HepG2 (cell line): ENCODE data around the gene CRHR1. TPM values are rescaled to one million over a fixed set of nuclear protein-coding genes. Genes with fewer than 3 reads are reported as not detected.
A peak's percentile ranks its signal among the peaks of the same experiment; 100 is the strongest.

ENCODE experiments used
- ATF1 ChIP-seq: IDR thresholded peaks from 2 replicates; pipeline ENCODE4 v1.6.1; 2016; ENCODE audit warnings: mild to moderate bottlenecking, control low read depth
- CCDC6 ChIP-seq: sonication (generic); formaldehyde crosslinking; IDR thresholded peaks from 2 replicates; pipeline ENCODE4 v1.8.1; 2022; ENCODE audit warnings: mild to moderate bottlenecking, missing genetic modification reagents, moderate library complexity
- IRX3 ChIP-seq: sonication (generic); formaldehyde crosslinking; IDR thresholded peaks from 2 replicates; pipeline ENCODE4 v1.8.1; 2023; ENCODE audit warnings: mild to moderate bottlenecking, low read depth, missing genetic modification reagents, borderline replicate concordance
- MBNL3 ChIP-seq: fragments of 250-450 bp; sonication (Bioruptor Pico); conservative IDR thresholded peaks from 2 replicates; pipeline ENCODE4 v1.8.0; 2022; ENCODE audit warnings: mild to moderate bottlenecking, inconsistent platforms
- MED8 ChIP-seq: sonication (generic); formaldehyde crosslinking; IDR thresholded peaks from 2 replicates; pipeline ENCODE4 v1.8.1; 2023; ENCODE audit warnings: mild to moderate bottlenecking, missing genetic modification reagents; ENCODE audit not compliant: insufficient replicate concordance
- MTERF4 ChIP-seq: sonication (generic); formaldehyde crosslinking; IDR thresholded peaks from 2 replicates; pipeline ENCODE4 v1.8.0; 2023; ENCODE audit warnings: mild to moderate bottlenecking, missing genetic modification reagents
- MTF2 ChIP-seq: sonication (generic); formaldehyde crosslinking; IDR thresholded peaks from 2 replicates; pipeline ENCODE4 v1.5.0; 2020; ENCODE audit warnings: missing genetic modification reagents, borderline replicate concordance
- RARA ChIP-seq: IDR thresholded peaks from 2 replicates; pipeline ENCODE4 v1.6.1; 2016; ENCODE audit warnings: missing genetic modification reagents, missing compliant biosample characterization
- RBAK ChIP-seq: sonication (generic); formaldehyde crosslinking; IDR thresholded peaks from 2 replicates; pipeline ENCODE4 v1.5.1; 2020; ENCODE audit warnings: mild to moderate bottlenecking, missing genetic modification reagents
- SRSF9 ChIP-seq: fragments of 200-400 bp; formaldehyde crosslinking; IDR thresholded peaks from 2 replicates; pipeline ENCODE4 v1.6.1; 2018; ENCODE audit warnings: borderline replicate concordance, mild to moderate bottlenecking, low read depth, low read length; ENCODE audit not compliant: insufficient read depth, poor library complexity, severe bottlenecking
- STAG1 ChIP-seq: sonication (generic); formaldehyde crosslinking; IDR thresholded peaks from 2 replicates; pipeline ENCODE4 v1.4.0; 2020; ENCODE audit warnings: missing genetic modification reagents
- XBP1 ChIP-seq: sonication (generic); formaldehyde crosslinking; IDR thresholded peaks from 2 replicates; pipeline ENCODE4 v1.5.0; 2020; ENCODE audit warnings: missing genetic modification reagents
- ZBTB20 ChIP-seq: sonication (generic); formaldehyde crosslinking; IDR thresholded peaks from 2 replicates; pipeline ENCODE4 v1.8.1; 2023; ENCODE audit warnings: missing genetic modification reagents, low read depth, mild to moderate bottlenecking, borderline replicate concordance
- ZMAT3 ChIP-seq: sonication (generic); formaldehyde crosslinking; conservative IDR thresholded peaks from 2 replicates; pipeline ENCODE4 v1.7.0; 2021; ENCODE audit warnings: missing genetic modification reagents
- ZNF124 ChIP-seq: sonication (generic); formaldehyde crosslinking; IDR thresholded peaks from 2 replicates; pipeline ENCODE4 v1.4.0; 2020; ENCODE audit warnings: missing genetic modification reagents
- ZNF280D ChIP-seq: sonication (generic); formaldehyde crosslinking; IDR thresholded peaks from 2 replicates; pipeline ENCODE4 v1.5.1; 2020; ENCODE audit warnings: mild to moderate bottlenecking, missing genetic modification reagents
- ZNF3 ChIP-seq: IDR thresholded peaks from 2 replicates; pipeline ENCODE4 v1.7.0; 2017; ENCODE audit warnings: inconsistent platforms
- ZNF33B ChIP-seq: sonication (generic); formaldehyde crosslinking; IDR thresholded peaks from 2 replicates; pipeline ENCODE4 v1.5.1; 2020; ENCODE audit warnings: mild to moderate bottlenecking, missing genetic modification reagents
- ZNF75D ChIP-seq: sonication (generic); formaldehyde crosslinking; IDR thresholded peaks from 2 replicates; pipeline ENCODE4 v1.8.1; 2023; ENCODE audit warnings: missing genetic modification reagents, mild to moderate bottlenecking, borderline replicate concordance
- ZNF781 ChIP-seq: sonication (generic); formaldehyde crosslinking; IDR thresholded peaks from 2 replicates; pipeline ENCODE4 v1.5.1; 2020; ENCODE audit warnings: borderline replicate concordance, mild to moderate bottlenecking, missing genetic modification reagents; ENCODE audit errors: not compliant biosample characterization
- polyA plus RNA-seq, 8 experiments: library from polyadenylated mRNA; depleted of rRNA in 3 of 8; stranded (reverse) in 7 of 8; unstranded in 1 of 8; fragments of >200 nt; fragmentation: Illumina TruSeq in 4 of 8; extraction: Trizol in 4 of 8; gene quantifications; 2 replicates each; pipeline versions ENCODE4 v1.2.1 to v1.2.3, GENCODE V29; 2011 to 2016; ENCODE audit warnings: low read depth in 4 of 8, missing spikeins in 1 of 8, mixed read lengths in 1 of 8; ENCODE audit not compliant: insufficient read depth in 1 of 8
- total RNA-seq, 5 experiments: library from RNA; depleted of rRNA; stranded (reverse); fragments of >200 nt; fragmentation: Illumina TruSeq; extraction: Trizol; gene quantifications; 2 replicates each; pipeline ENCODE4 v1.2.3, GENCODE V29; 2016; ENCODE audit warnings: low read depth in 1 of 5
- TF ChIP-seq, protein P1 (sequence below): sonication (generic); formaldehyde crosslinking; conservative IDR thresholded peaks from 2 replicates; pipeline ENCODE4 v1.8.0; 2022; ENCODE audit warnings: mild to moderate bottlenecking, moderate library complexity, missing genetic modification reagents
- TF ChIP-seq, protein P2 (sequence below): sonication (generic); formaldehyde crosslinking; IDR thresholded peaks from 2 replicates; pipeline ENCODE4 v1.4.0; 2020; ENCODE audit warnings: missing genetic modification reagents

CRHR1 gene
- total and polyA plus RNA-seq, 2 of the 13 experiments (the other 11 are each of a cell fraction or from before 2014, with no cell fraction given): not detected

- TF ChIP-seq, protein P1, sequence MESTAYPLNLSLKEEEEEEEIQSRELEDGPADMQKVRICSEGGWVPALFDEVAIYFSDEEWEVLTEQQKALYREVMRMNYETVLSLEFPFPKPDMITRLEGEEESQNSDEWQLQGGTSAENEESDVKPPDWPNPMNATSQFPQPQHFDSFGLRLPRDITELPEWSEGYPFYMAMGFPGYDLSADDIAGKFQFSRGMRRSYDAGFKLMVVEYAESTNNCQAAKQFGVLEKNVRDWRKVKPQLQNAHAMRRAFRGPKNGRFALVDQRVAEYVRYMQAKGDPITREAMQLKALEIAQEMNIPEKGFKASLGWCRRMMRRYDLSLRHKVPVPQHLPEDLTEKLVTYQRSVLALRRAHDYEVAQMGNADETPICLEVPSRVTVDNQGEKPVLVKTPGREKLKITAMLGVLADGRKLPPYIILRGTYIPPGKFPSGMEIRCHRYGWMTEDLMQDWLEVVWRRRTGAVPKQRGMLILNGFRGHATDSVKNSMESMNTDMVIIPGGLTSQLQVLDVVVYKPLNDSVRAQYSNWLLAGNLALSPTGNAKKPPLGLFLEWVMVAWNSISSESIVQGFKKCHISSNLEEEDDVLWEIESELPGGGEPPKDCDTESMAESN (CRISPR knock-in tag): no peak
- no peak for TF ChIP-seq ZNF3 (CRISPR knock-in tag)
- TF ChIP-seq ZNF280D (CRISPR knock-in tag): no peak
- no peak for TF ChIP-seq STAG1 (CRISPR knock-in tag)
- no peak for TF ChIP-seq IRX3 (CRISPR knock-in tag)
- TF ChIP-seq MTF2 (CRISPR knock-in tag): no peak
- no peak for TF ChIP-seq RBAK (CRISPR knock-in tag)
- TF ChIP-seq MED8 (CRISPR knock-in tag): no peak
- TF ChIP-seq ZNF33B (CRISPR knock-in tag): no peak
- TF ChIP-seq, protein P2, sequence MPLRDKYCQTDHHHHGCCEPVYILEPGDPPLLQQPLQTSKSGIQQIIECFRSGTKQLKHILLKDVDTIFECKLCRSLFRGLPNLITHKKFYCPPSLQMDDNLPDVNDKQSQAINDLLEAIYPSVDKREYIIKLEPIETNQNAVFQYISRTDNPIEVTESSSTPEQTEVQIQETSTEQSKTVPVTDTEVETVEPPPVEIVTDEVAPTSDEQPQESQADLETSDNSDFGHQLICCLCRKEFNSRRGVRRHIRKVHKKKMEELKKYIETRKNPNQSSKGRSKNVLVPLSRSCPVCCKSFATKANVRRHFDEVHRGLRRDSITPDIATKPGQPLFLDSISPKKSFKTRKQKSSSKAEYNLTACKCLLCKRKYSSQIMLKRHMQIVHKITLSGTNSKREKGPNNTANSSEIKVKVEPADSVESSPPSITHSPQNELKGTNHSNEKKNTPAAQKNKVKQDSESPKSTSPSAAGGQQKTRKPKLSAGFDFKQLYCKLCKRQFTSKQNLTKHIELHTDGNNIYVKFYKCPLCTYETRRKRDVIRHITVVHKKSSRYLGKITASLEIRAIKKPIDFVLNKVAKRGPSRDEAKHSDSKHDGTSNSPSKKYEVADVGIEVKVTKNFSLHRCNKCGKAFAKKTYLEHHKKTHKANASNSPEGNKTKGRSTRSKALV: peak; percentile 66; the same call in 1 of the 2 replicates
- TF ChIP-seq ZMAT3 (CRISPR knock-in tag): 0 out of 2 replicates have a peak, but pooled peaks have one; percentile 50
- peak; percentile 34 for TF ChIP-seq ZNF781 (CRISPR knock-in tag)
- no peak for TF ChIP-seq CCDC6 (CRISPR knock-in tag)
- no peak for TF ChIP-seq SRSF9
- peak; percentile 85; the same call in 1 of the 2 replicates for TF ChIP-seq XBP1 (CRISPR knock-in tag)
- no peak for TF ChIP-seq MBNL3 (CRISPR knock-in tag)
- TF ChIP-seq ZNF124 (CRISPR knock-in tag): no peak
- no peak for TF ChIP-seq ATF1
- peak; percentile 89; the same call in 1 of the 2 replicates for TF ChIP-seq MTERF4 (CRISPR knock-in tag)
- peak; percentile 85; the same call in 1 of the 2 replicates for TF ChIP-seq ZBTB20
- peak; percentile 85; the same call in 1 of the 2 replicates for TF ChIP-seq ZNF75D (CRISPR knock-in tag)
- peak; percentile 60 for TF ChIP-seq RARA
Observed at GRCh38 chr17:45857977-45858708, 74.0 kb downstream of the CRHR1 start (continued).
